GM12878 (cell line): ENCODE results near the gene SLC37A3. TPM values are rescaled to one million over a fixed set of nuclear protein-coding genes. Genes with fewer than 3 reads are reported as not detected.
A peak's percentile ranks its signal among the peaks of the same experiment; 100 is the strongest.

ENCODE experiments used
- ATAC-seq: fragments of 200-7000 bp; cut with Tn5 transposase; 3 replicates; pipeline ENCODE4 v1.9.1; 2020; ENCODE audit warnings: mild to moderate bottlenecking, moderate library complexity
- BruUV-seq: library from RNA; stranded (reverse); fragments of 400-500 nt; replicated peaks from 2 replicates; lab custom pipeline; 2021; lab: Mats Ljungman, UMichigan
- CTCF ChIA-PET: fragments of 300-600 bp; sonication (Branson Sonifier 250); formaldehyde crosslinking; extraction: SDS; loops from one replicate; lab custom pipeline; 2021; ENCODE audit warnings: inconsistent platforms; lab: Yijun Ruan, JAX
- POLR2A ChIA-PET: fragments of 350-600 bp; formaldehyde crosslinking; extraction: SDS; loops from one replicate; lab custom pipeline; 2021; ENCODE audit warnings: inconsistent platforms; lab: Charles Lee
- RAD21 ChIA-PET: fragments of 300-600 bp; sonication (Branson Sonifier 250); formaldehyde crosslinking; loops from one replicate; lab custom pipeline; 2023; ENCODE audit warnings: antibody characterized with exemption; ENCODE audit not compliant: unreplicated experiment; lab: Charles Lee
- SMC1A ChIA-PET: fragments of 300-600 bp; sonication (Branson Sonifier 250); formaldehyde crosslinking; loops from one replicate; lab custom pipeline; 2023; ENCODE audit not compliant: unreplicated experiment, uncharacterized antibody; lab: Charles Lee
- DNase-seq: peaks from one replicate; pipeline ENCODE4 v3.0.0-alpha.2; 2011; ENCODE audit warnings: low read depth, low spot score
- FAIRE-seq: peaks from 3 replicates; lab custom pipeline; 2011; peaks lifted over from hg19 to GRCh38; lab: Jason Lieb, UNC
- H2AFZ ChIP-seq: 2 replicates; pipeline ENCODE4 v1.6.0; 2011; ENCODE audit warnings: low read depth, low read length, control low read depth; ENCODE audit not compliant: control insufficient read depth
- H3K27ac ChIP-seq: 2 replicates; pipeline ENCODE4 v1.5.1; 2011; ENCODE audit warnings: control low read depth; ENCODE audit not compliant: control insufficient read depth, insufficient read depth
- H3K27me3 ChIP-seq, 2 experiments: replicated peaks in 1 of 2; 2 replicates each; pipeline versions ENCODE4 v1.6.0 to v1.6.1; 2011; ENCODE audit warnings: low read length in 1 of 2; ENCODE audit not compliant: control insufficient read depth in 2 of 2, insufficient read depth in 2 of 2
- H3K36me3 ChIP-seq, 2 experiments: 2 replicates each; pipeline ENCODE4 v1.5.1; 2011; ENCODE audit warnings: low read length in 1 of 2; ENCODE audit not compliant: control insufficient read depth in 2 of 2, insufficient read depth in 2 of 2
- H3K4me1 ChIP-seq: 2 replicates; pipeline ENCODE4 v1.6.1; 2011; ENCODE audit warnings: mild to moderate bottlenecking, low read length, moderate library complexity, mixed read lengths; ENCODE audit not compliant: control insufficient read depth, insufficient read depth
- H3K4me2 ChIP-seq: 2 replicates; pipeline ENCODE4 v1.6.0; 2011; ENCODE audit warnings: control low read depth; ENCODE audit not compliant: control insufficient read depth, insufficient read depth
- H3K4me3 ChIP-seq: fragments of 200-600 bp; sonication (generic); 2 replicates; pipeline ENCODE4 v1.5.1; 2016
- H3K79me2 ChIP-seq: 2 replicates; pipeline ENCODE4 v1.6.0; 2011; ENCODE audit warnings: low read length; ENCODE audit not compliant: control insufficient read depth, insufficient read depth
- H3K9ac ChIP-seq: 2 replicates; pipeline ENCODE4 v1.8.0; 2011; ENCODE audit warnings: low read length, control low read depth, mixed read lengths; ENCODE audit not compliant: control insufficient read depth, insufficient read depth
- H3K9me3 ChIP-seq: replicated peaks from 3 replicates; pipeline ENCODE4 v1.5.1; 2011; ENCODE audit warnings: mild to moderate bottlenecking, low read length; ENCODE audit not compliant: control insufficient read depth, insufficient read depth
- H4K20me1 ChIP-seq: 2 replicates; pipeline ENCODE4 v1.6.0; 2011; ENCODE audit not compliant: control insufficient read depth, insufficient read depth
- CTCF ChIP-seq, 3 experiments: IDR thresholded peaks in 2 of 3; conservative IDR thresholded peaks in 1 of 3; 2 replicates each; pipeline ENCODE4 v1.5.1; 2011; ENCODE audit warnings: low read depth in 3 of 3, low read length in 3 of 3, mild to moderate bottlenecking in 3 of 3, control low read depth in 2 of 3, moderate library complexity in 2 of 3, inconsistent platforms in 1 of 3, mixed read lengths in 1 of 3; ENCODE audit not compliant: control insufficient read depth in 2 of 3, insufficient read depth in 1 of 3; ENCODE audit errors: extremely low read depth in 1 of 3
- RAD21 ChIP-seq: IDR thresholded peaks from 2 replicates; pipeline ENCODE4 v1.6.1; 2011; ENCODE audit warnings: mild to moderate bottlenecking, low read depth, low read length, moderate library complexity; ENCODE audit not compliant: insufficient read depth
- SMC3 ChIP-seq: IDR thresholded peaks from 2 replicates; pipeline ENCODE4 v1.6.1; 2011; ENCODE audit warnings: low read length, improper control_type of control experiment, borderline replicate concordance
- YY1 ChIP-seq: IDR thresholded peaks from 2 replicates; pipeline ENCODE4 v1.6.1; 2011; ENCODE audit warnings: low read depth, mild to moderate bottlenecking, low read length
- ZNF592 ChIP-seq: fragments of 450-650 bp; IDR thresholded peaks from 2 replicates; pipeline ENCODE4 v1.6.1; 2017; ENCODE audit warnings: mild to moderate bottlenecking, moderate library complexity
- WGBS: methylation state at CpG from one replicate; pipeline ENCODE4 v1.1.6; 2016; ENCODE audit warnings: low lambda C conversion rate; ENCODE audit not compliant: insufficient replicate concordance, insufficient coverage; ENCODE audit errors: missing lambda C conversion rate; 5-methylcytosine and 5-hydroxymethylcytosine counted together
- in situ Hi-C: fragments of 300-500 bp; cut with MboI; formaldehyde crosslinking; loops from 9 replicates; pipeline ENCODE4 v1.14.3; 2018; ENCODE audit warnings: mixed read lengths
- intact Hi-C: fragments of 100-400 bp; cut with micrococcal nuclease; formaldehyde crosslinking; loops from one replicate; pipeline ENCODE4 v1.14.2; 2022; ENCODE audit not compliant: unreplicated experiment
- polyA plus RNA-seq, 11 experiments: library from polyadenylated mRNA; depleted of rRNA in 4 of 11; unstranded in 6 of 11; stranded (reverse) in 5 of 11; fragments of >200 nt; fragmentation: Nextera tagmentation in 4 of 11; fragmentation: Illumina TruSeq in 1 of 11; extraction: Ambion mirVana in 4 of 11; extraction: Trizol in 1 of 11; gene quantifications; 1 replicate in 1 of 11; 2 replicates in 10 of 11; pipeline versions ENCODE4 v1.2.1 to v1.2.3, GENCODE V29; 2011 to 2016; ENCODE audit warnings: inconsistent platforms in 2 of 11, missing spikeins in 2 of 11, low read depth in 1 of 11
- total RNA-seq, 4 experiments: library from RNA; depleted of rRNA in 3 of 4; stranded (reverse); fragments of >200 nt in 3 of 4; fragmentation: Illumina TruSeq in 1 of 4; extraction: Trizol in 1 of 4; gene quantifications; 2 replicates each; pipeline versions ENCODE4 v1.2.1 to v1.2.3, GENCODE V29; 2013 to 2021

Gene SLC37A3
- total and polyA plus RNA-seq, 10 of the 15 experiments (the other 5 are each of a cell fraction or from before 2014, with no cell fraction given) = 3.7 to 13.6 (median 11.0) TPM

GRCh38 chr7:140326116-140326928 is 72.0 kb downstream of the SLC37A3 start:
- ChIA-PET POLR2A (no interaction called here), SMC1A (no interaction called here), RAD21 (no interaction called here), CTCF (interaction anchor here (0.9 to 1.5 kb wide), 4 partner anchors 150 to 721 kb away, joined by 3 read pairs; no protein-coding TSS in a partner anchor)
- H3K4me1 ChIP-seq = no peaks in the 10 kb centered on the region
- BruUV-seq = no TSS peak
- FAIRE-seq (peak; percentile 23), DNase-seq (no peak), ATAC-seq (peak; percentile 80)
- no peaks in the 10 kb centered on the region for H3K9me3 ChIP-seq
- H3K36me3 ChIP-seq = no peaks in the 10 kb centered on the region
- H3K9ac ChIP-seq = no peak overlapping the region
- H3K4me2 ChIP-seq = no peak overlapping the region
- H3K27ac ChIP-seq = no peak overlapping the region
- H3K79me2 ChIP-seq = no peaks in the 10 kb centered on the region
- no peak overlapping the region for H2AFZ ChIP-seq
- H3K27me3 ChIP-seq = peaks cover 0 to 1% of the 10 kb centered on the region in 2 experiments; a peak in 1 of 4 replicates
- 15% methylated on average over 16 of the region's 16 CpGs for WGBS
- intact Hi-C loops = loop anchor here (1.0 to 5.0 kb wide), 3 partner anchors 151 to 324 kb away; no protein-coding TSS in a partner anchor
- H4K20me1 ChIP-seq = no peaks in the 10 kb centered on the region
- TF ChIP-seq RAD21 (peak; percentile 84), YY1 (0 out of 2 replicates have a peak, but pooled peaks have one; percentile 35), CTCF (IDR thresholded peaks at IDR 0.05 in 2 of 3, conservative IDR thresholded peaks at IDR 0.05 in 1 of 3; ENCODE audit: control insufficient read depth in 2 of 3, extremely low read depth in 1 of 3, insufficient read depth in 1 of 3, low read depth in 3 of 3, low read length in 3 of 3) (peak; percentile 62 to 68 (median 67); a peak in 5 of 6 replicates), SMC3 (peak; percentile 63), ZNF592 (no peak)
- H3K4me3 ChIP-seq = no peak overlapping the region
- in situ Hi-C loops = no loop called here
